Right hindlimb (tissue), 1 donor: ENCODE data around the gene FAM193A.
A peak's percentile ranks its signal among the peaks of the same experiment; 100 is the strongest.
"Not testable (repeated sequence)": the region's sequence is repeated elsewhere in the genome, so short reads cannot be mapped to it uniquely, and the experiment has no call there.

Experiments
- DNase-seq: peaks from one replicate; pipeline ENCODE4 v3.0.0-alpha.2; 2018

The FAM193A gene

DNA sequence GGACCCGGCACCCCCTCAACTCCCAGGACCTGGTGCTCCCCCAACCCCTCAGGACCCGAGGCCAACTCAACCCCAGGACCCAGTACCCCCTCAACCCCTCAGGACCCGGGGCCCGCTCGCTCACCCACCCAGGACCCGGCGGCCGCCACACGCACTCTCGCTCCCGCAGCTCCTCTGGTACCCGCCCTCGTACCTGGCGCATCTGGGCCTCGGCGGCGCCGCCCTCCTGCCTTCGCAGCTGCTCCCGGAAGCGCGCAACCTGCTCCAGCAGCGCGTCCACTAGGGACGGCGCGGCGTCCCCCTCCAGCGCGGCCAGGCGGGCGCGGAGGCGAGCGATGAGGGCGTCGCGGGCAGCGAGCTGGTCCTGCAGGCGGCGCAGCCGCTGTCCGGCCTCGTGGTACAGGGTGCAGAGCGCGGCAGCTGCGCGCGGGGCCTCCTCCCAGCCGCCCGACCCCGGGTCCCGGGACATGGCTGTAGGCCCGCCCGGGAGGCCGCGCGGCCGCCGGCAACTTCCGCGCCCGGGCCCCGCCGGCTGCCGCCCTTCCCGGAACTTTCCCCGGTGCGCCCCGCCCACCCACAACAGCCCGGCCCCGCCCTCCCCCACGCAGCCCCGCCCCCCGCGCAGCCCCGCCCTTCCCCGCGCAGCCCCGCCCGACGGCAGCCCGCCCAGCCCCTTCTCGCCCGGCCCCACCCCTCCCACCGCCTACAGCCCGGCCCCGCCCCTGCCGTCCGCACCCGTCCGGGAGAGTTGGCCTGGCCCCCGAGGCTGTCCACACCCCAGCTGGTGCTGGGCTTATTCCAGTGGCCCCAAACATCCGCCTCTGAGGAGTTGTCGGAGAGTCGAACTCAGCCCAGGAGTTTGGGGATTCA is 219.6 kb downstream of the FAM193A start, which contains the start of gene TNIP2:
Gene TNIP2 (minus strand): TSS at position 516 of the 870 bp plus-strand sequence. CDS start 47 bp downstream, at position 469.
- DNase-seq = peak; percentile 89

DNA sequence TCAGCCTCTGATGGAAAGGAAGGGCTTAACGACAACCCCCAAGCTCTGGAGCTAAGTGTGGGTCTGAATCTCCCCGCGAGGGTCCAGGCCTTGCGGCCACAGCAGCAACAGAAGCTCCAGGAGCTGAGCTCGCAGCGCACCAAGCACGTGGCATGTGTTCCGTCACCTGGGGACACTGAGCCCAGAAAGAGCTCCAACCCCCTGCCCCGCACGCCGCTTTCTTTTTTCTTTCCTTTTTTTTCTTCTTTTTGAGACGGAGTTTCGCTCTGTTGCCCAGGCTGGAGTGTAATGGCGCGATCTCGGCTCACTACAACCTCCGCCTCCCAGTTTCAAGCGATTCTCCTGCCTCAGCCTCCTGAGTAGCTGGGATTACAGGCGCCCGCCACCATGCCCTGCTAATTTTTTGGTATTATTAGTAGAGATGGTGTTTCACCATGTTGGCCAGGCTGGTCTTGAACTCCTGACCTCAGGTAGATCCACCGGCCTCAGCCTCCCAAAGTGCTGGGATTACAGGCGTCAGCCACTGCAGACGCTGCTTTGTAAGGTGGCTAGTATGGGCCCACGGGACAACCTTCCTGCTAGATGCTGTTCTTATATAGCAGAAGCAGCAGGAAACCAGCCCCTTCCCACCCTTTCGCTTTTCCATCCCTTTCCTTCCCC is 220.4 kb downstream of the FAM193A start:
- no peak for DNase-seq

DNA sequence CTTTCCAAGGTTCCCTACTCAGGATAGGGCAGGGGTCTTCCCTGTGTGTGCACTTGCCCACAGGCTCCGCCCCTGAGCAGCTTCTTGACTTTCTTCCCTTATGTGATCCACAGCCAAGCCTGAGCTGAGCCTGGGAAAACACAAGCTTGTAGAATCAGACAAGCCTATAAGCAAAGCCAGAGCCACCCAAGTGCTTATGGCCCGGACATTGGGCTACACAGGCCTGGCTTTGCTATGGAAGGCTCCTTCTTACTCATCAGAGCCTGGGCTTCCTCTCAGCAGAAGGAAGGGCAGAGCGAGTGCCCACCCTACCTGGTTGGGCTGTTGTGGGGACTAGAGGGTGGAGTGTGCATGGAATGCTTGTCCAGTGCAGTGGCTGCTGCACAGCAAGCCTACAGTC is 221.0 kb downstream of the FAM193A start:
- DNase-seq = peak; percentile 41

DNA sequence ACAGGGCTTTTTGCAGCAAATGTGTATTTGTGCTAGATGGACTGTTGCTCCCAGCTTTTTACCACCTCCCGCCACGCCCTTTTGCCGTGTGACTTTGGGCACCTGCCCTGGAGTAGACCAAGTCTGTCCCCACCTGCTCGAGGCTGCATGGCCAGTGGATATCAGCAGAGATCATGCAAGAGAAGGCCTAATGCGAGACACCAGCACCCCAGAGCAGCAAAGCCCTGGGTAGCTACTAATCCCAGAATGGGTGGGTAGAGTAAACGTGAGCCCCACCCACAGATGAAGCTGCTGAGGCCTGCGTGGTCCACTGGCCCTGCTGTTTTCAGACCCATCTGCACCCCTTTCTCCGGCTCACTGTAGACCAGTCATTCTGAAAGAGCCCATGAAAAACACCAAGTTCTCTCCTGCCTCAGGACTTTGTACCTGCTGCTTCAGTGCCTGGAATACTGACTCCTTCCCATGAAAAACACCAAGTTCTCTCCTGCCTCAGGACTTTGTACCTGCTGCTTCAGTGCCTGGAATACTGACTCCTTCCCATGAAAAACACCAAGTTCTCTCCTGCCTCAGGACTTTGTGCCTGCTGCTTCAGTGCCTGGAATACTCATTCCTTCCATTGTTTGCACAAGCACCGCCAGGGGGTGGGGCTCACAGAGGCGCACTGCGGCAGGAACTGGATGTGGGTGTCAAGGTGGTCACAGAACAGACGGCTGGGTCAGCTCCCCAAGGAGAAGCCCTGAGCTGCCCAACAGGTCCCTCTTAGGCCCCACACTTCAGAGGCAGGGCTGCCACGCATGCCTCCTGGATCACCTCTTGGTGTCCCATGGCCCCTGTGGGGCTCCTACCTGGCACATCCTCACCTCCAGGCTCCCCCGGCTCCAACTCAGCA is 224.8 kb downstream of the FAM193A start:
- DNase-seq = no peak

DNA sequence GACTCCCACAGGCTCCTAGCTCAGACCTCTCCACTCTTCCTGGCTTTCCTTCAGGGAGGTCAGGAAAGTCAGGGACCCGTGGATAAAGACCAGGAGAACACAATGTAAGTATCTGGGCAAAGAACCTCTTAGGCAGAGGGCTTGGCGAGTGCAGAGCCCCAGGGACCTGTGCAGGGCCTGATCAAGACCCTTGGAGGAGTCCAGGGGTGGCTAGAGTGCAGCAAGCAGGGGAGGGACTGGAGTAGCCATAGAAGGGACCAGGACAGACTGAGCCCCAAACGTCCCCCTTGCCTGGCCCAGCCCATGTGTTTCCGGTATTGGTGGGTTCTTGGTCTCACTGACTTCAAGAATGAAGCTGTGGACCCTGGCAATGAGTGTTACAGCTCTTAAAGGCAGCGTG is 225.6 kb downstream of the FAM193A start:
- DNase-seq = no peak

DNA sequence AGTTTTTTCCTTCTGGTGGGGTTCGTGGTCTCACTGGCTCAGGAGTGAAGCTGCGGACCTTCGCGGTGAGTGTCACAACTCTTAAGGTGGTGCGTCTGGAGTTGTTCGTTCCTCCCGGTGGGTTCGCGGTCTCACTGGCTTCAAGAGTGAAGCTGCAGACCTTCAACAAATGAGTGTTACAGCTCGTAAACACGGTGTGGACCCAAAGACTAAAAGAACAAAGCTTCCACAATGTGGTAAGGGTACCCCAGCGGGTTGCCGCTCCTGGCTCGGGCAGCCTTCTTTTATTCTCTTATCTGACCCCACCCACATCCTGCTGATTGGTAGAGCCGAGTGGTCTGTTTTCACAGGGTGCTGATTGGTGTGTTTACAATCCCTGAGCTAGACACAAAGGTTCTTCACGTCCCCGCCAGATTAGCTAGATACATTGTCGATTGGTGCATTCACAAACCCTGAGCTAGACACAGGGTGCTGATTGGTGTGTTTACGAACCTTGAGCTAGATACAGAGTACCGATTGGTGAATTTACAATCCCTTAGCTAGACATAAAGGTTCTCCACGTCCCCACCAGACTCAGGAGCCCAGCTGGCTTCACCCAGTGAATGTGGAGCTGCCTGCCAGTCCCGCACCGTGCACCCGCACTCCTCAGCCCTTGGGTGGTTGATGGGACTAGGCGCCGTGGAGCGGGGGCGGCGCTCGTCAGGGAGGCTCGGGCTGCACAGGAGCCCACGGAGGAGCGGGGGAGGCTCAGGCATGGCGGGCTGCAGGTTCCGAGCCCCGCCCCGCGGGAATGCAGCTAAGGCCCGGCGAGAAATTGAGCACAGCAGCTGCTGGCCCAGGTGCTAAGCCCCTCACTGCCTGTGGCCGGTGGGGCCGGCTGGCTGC is 226.3 kb downstream of the FAM193A start:
- DNase-seq = not testable (repeated sequence)

DNA sequence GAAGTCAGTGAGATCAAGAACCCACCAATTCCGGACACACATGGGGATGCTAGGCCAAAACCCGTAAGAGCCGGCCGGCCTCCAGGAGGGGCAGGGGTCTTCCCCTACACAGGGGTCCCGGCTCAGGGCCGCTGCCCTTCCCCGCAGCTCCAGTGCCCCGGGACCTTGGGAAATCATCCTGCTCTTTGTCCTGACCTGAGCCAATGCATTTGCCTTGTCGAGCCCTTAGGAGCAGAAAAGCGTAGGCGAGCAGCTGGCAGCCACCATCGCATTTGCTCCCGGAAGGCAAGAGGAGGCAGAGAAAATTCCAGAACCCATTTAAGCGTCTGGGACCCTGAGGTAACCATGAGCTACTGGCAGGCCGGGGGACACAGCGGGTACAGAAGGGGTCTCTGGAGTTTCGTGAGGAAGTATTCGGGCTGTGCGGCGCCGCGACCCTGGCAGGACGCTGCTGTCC is 227.1 kb downstream of the FAM193A start:
- no peak for DNase-seq

DNA sequence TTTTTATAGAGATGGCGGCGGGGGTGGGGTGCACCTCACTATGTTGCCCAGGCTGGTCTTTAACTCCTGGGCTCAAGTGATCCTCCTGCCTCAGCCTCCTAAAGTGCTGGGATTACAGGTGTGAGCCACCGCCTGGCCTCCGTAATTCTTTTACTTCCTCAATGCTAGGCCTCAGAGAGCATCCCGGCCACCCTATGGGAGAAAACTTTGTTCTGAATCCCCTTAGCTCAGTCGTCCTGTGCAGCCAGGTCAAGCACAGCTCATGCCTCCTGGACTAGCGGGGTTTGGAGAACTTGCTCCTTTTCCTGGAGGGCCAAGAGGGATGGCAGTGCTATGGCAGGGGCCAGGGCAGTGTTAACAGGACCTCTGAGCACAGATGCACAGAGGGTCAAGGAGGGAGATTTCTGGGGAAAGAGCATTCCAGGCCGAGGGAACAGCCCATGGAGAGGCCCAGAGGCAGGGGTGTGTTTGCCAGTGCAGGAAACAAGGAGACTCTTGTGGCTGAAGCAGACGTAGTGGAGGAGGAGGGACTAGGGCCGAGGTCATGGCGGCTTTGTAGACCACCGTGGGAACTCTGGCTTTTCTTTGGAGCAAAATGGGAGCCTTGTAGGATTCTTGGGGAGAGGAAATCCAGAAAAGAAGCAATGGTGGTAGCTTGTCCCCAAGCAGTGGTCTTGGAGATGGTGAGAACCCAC is 229.5 kb downstream of the FAM193A start:
- DNase-seq = no peak

DNA sequence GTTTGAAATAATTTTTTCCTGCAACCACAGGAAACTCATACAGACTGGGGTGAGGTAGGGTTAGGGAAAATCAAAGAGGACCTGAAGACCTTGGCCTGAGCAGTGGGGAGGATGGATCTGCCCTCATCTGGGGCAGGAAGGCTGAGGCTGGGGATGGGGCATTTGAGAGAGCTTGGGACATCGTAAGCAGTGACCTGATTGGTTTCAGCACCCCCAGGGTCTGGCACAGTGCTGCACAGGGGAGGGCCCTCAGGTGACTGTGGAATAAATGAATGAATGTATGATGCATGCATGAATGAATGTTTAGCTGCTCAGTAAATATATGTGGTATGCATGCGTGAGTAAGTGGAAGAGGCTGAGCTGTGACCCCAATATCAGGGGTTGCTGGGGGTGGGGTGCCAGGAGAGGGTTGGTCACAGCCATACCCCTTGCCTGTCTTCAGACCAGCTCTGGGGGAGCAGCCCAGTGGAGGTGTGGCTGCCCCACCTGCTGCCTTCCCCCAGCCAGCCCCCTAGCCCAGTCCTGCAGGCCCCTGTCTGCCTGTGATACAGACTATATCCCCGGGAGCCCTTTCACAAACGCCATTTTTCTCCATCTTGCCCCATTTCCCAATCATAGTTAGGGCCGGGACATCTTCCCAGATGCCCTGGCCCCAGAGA is 230.7 kb downstream of the FAM193A start:
- no peak for DNase-seq

DNA sequence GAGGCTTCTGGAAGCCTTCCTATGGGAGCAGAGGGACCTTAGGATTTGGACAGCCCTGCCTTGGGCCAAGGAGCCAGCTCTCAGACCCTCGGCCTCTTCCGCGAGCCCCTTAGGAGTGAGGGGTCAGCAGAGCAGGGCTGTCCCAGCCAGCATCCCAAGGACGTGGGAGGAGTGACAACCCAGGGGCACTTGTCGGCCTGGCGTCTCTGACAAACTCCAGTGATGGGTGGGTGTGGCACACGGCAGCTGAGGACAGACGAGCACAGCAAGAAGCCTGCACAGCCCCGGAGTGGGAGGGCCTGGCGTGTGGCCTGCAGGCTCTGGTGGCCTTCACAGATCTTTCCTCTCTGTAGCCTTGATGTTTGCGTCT is 231.2 kb downstream of the FAM193A start:
- no peak for DNase-seq

DNA sequence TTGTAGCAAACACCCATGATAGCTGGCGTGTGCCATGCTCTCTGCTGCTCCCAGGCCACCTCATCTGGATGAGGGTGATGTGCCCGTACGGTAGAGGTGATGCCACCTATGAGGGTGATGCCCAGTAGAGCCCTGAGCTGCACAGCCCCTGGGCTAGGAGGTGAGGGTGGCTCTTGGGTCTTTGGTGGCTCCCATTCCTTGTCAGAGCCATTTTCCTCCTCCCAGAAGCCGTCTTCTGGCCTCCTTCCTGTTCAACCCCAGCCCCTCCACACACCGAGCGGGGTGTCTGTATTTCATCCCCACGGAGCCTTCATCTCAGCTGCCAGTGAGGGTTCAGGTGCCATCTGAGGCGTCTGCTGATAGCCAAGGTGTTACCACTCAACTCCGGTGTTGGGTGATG is 231.7 kb downstream of the FAM193A start:
- DNase-seq = no peak

DNA sequence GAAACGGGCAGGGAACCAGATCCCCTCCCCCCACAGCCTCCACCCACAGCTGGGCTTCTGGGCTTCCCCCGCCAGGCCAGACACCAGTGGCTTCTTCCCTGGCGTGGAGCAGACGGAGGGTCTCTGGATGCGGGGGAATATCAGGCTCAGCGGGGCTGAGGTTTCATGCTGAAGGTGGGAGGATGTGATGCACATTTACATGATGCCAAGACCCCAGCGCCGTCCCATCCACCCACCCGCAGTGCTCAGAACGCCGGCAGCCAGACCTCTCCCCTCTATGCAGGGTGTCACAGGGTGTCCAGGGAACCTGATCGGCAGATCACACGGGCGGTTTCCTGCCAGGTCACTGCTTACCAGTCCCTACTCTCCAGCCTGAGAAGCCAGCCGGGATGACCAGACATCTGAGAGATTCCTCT is 232.5 kb downstream of the FAM193A start:
- no peak for DNase-seq

DNA sequence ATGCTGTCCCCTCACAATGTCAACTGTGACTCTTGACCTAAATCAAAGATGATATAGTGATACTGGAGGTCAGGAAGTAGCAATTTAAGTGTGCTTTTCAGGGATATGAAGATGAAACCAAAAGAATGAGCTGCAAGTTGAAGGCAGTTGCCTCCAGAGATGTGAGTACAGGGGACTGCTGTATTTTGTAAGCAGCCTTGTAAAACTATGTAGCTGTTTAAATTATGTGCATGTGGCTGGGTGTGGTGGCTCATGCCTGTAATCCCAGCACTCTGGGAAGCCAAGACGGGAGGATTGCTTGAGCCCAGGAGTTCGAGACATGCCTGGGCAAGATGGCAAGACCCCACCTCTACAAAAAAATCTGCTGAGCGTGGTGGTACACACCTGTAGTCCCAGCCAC is 234.8 kb downstream of the FAM193A start:
- no peak for DNase-seq

DNA sequence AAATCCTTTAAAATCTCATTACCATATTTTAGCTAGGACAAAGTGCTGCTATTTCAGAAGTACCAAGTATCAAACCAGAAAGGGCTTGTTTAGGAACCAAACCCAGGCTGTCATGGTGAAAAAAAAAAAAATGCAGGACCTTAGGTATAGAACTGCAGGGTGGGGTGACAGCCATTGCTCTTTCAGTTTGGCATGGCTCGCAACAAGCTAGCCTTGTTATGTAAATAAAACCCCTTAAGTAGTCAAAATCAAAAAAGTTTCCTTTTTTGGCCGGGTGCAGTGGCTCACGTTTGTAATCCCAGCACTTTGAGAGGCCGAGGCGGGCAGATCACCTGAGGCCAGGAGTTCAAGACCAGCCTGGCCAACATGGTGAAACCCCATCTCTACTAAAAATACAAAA is 244.2 kb downstream of the FAM193A start:
- not testable (repeated sequence) for DNase-seq

DNA sequence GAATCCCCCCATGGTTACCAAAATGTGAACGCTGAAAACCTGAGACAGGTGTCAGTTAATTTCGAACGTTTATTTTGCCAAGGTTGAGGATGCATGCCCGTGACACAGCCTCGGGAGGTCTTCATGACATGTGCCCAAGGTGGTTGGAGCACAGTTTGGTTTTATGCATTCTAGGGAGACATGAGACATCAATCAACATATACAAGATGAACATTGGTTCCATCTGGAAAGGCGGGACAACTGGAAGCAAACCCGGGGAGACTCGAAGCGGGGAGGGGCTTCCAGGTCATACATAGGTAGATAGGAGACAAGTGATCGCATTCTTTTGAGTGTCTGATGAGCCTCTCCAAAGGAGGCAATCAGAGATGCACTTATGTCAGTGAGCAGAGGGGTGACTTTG is 245.5 kb downstream of the FAM193A start:
- DNase-seq = no peak
